ENCODE data around the gene IFI27.

GRCh38 chr14:94114589-94115057, 4.1 kb downstream of the IFI27 start:
- TF ChIP-seq CTCF (IDR thresholded peaks at IDR 0.05) (no peak), POLR2A (IDR thresholded peaks at IDR 0.05) (no peak)

Data from gastroesophageal sphincter (tissue), 3 donors.